Body of pancreas (tissue), 4 donors: ENCODE measurements around the gene CETN2.

Experiments used
- POLR2A ChIP-seq, 3 donors: fragments of 450-650 bp; IDR thresholded peaks; one replicate each; pipeline ENCODE4 v1.6.1; 2016; ENCODE audit warnings: antibody characterized with exemption in 3 of 3, mild to moderate bottlenecking in 2 of 3
- TF ChIP-seq, protein P1 (sequence below), 7 experiments: fragments of 450-650 bp in 4 of 7; fragments of 200-600 bp in 3 of 7; sonication (generic) in 3 of 7; IDR thresholded peaks; one replicate each; pipeline ENCODE4 v1.5.1; 2016 to 2019; ENCODE audit warnings: antibody characterized with exemption in 7 of 7

GRCh38 chrX:152861116-152861515 is 30.6 kb upstream of the CETN2 start:
- TF ChIP-seq POLR2A (IDR thresholded peaks at IDR 0.05) = no peak
- TF ChIP-seq, protein P1, sequence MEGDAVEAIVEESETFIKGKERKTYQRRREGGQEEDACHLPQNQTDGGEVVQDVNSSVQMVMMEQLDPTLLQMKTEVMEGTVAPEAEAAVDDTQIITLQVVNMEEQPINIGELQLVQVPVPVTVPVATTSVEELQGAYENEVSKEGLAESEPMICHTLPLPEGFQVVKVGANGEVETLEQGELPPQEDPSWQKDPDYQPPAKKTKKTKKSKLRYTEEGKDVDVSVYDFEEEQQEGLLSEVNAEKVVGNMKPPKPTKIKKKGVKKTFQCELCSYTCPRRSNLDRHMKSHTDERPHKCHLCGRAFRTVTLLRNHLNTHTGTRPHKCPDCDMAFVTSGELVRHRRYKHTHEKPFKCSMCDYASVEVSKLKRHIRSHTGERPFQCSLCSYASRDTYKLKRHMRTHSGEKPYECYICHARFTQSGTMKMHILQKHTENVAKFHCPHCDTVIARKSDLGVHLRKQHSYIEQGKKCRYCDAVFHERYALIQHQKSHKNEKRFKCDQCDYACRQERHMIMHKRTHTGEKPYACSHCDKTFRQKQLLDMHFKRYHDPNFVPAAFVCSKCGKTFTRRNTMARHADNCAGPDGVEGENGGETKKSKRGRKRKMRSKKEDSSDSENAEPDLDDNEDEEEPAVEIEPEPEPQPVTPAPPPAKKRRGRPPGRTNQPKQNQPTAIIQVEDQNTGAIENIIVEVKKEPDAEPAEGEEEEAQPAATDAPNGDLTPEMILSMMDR (IDR thresholded peaks at IDR 0.05) = no peak
